Mesothelial cell of epicardium (in vitro differentiated cells): ENCODE data around the gene FAM222A. TPM values are rescaled to one million over a fixed set of nuclear protein-coding genes. Genes with fewer than 3 reads are reported as not detected.

ENCODE experiments used
- DNase-seq, 2 experiments: peaks; one replicate each; pipeline ENCODE4 v3.0.0; 2021; ENCODE audit warnings: low spot score in 2 of 2; ENCODE audit not compliant: unreplicated experiment in 2 of 2
- H3K27ac Mint-ChIP-seq: 2 replicates; pipeline ENCODE4 v1.8.0; 2021; ENCODE audit warnings: mixed read lengths
- H3K27me3 Mint-ChIP-seq: 2 replicates; pipeline ENCODE4 v1.8.0; 2021; ENCODE audit warnings: low read depth, mixed read lengths
- H3K36me3 Mint-ChIP-seq: 2 replicates; pipeline ENCODE4 v1.8.0; 2021; ENCODE audit warnings: mixed read lengths
- H3K4me1 Mint-ChIP-seq: 2 replicates; pipeline ENCODE4 v1.8.0; 2021; ENCODE audit warnings: mixed read lengths
- H3K4me3 Mint-ChIP-seq: 2 replicates; pipeline ENCODE4 v1.8.0; 2021; ENCODE audit warnings: mild to moderate bottlenecking, moderate library complexity, mixed read lengths
- H3K9me3 Mint-ChIP-seq: 2 replicates; pipeline ENCODE4 v1.8.0; 2021; ENCODE audit warnings: mixed read lengths
- CTCF ChIP-seq: fragments of 200-600 bp; sonication (generic); IDR thresholded peaks from one replicate; pipeline ENCODE4 v1.5.0; 2021; ENCODE audit warnings: antibody characterized with exemption; ENCODE audit not compliant: unreplicated experiment
- total RNA-seq: library from RNA; stranded (reverse); gene quantifications from 3 replicates; pipeline ENCODE4 v1.2.1, GENCODE V29; 2021

FAM222A gene
- total RNA-seq, 1 donor from 2014 or later = 1.1 TPM

- Mint-ChIP-seq H3K4me3 (no peak overlapping the region), H3K9me3 (peaks cover 3% of the 10 kb centered on the region), H3K27me3 (peaks cover 5% of the 10 kb centered on the region), H3K4me1 (no peaks in the 10 kb centered on the region), H3K36me3 (no peaks in the 10 kb centered on the region), H3K27ac (no peak overlapping the region)
- no peak for DNase-seq
- no peak for TF ChIP-seq CTCF
These were observed 63.9 kb downstream of the FAM222A start for GRCh38 chr12:109777544-109777943.

- Mint-ChIP-seq H3K9me3 (peaks cover 3% of the 10 kb centered on the region), H3K27ac (no peak overlapping the region), H3K4me3 (no peak overlapping the region), H3K4me1 (no peaks in the 10 kb centered on the region), H3K36me3 (no peaks in the 10 kb centered on the region), H3K27me3 (peaks cover 4% of the 10 kb centered on the region)
- no peak for TF ChIP-seq CTCF
- DNase-seq = no peak
These were observed 65.1 kb downstream of the FAM222A start for GRCh38 chr12:109778684-109779083.

GRCh38 chr12:109779382-109779781 is 65.8 kb downstream of the FAM222A start:
- no peaks in the 10 kb centered on the region for H3K4me1 Mint-ChIP-seq
- no peaks in the 10 kb centered on the region for H3K27me3 Mint-ChIP-seq
- H3K36me3 Mint-ChIP-seq = no peaks in the 10 kb centered on the region
- no peak overlapping the region for H3K4me3 Mint-ChIP-seq
- DNase-seq = no peak
- peaks cover 3% of the 10 kb centered on the region for H3K9me3 Mint-ChIP-seq
- H3K27ac Mint-ChIP-seq = no peak overlapping the region
- no peak for TF ChIP-seq CTCF

GRCh38 chr12:109781668-109782325 is 68.2 kb downstream of the FAM222A start:
- no peaks in the 10 kb centered on the region for H3K4me1 Mint-ChIP-seq
- no peaks in the 10 kb centered on the region for H3K27me3 Mint-ChIP-seq
- no peak for DNase-seq
- no peak overlapping the region for H3K4me3 Mint-ChIP-seq
- H3K27ac Mint-ChIP-seq = no peak overlapping the region
- peaks cover 3% of the 10 kb centered on the region for H3K9me3 Mint-ChIP-seq
- no peak for TF ChIP-seq CTCF
- no peaks in the 10 kb centered on the region for H3K36me3 Mint-ChIP-seq

- Mint-ChIP-seq H3K27ac (no peak overlapping the region), H3K4me3 (no peak overlapping the region), H3K36me3 (no peaks in the 10 kb centered on the region), H3K4me1 (no peaks in the 10 kb centered on the region), H3K9me3 (peaks cover 3% of the 10 kb centered on the region), H3K27me3 (no peaks in the 10 kb centered on the region)
- no peak for DNase-seq
- no peak for TF ChIP-seq CTCF
These were observed 68.7 kb downstream of the FAM222A start for GRCh38 chr12:109782326-109782703.
